Activated T-cell treated with anti-CD3 and anti-CD28 coated beads, Interleukin-2, amount 50 U/mL, for 24 hours (primary cell): ENCODE data around the gene SESN2.

Experiments
- DNase-seq: peaks from one replicate; pipeline ENCODE4 v3.0.0-alpha.2; 2020
- H3K27ac Mint-ChIP-seq: 2 replicates; pipeline ENCODE4 v1.8.0; 2020; ENCODE audit warnings: mild to moderate bottlenecking, mixed read lengths
- H3K27me3 Mint-ChIP-seq: 2 replicates; pipeline ENCODE4 v1.8.0; 2020; ENCODE audit warnings: mixed read lengths
- H3K36me3 Mint-ChIP-seq: 2 replicates; pipeline ENCODE4 v1.8.0; 2020; ENCODE audit warnings: low read depth, mixed read lengths
- H3K4me1 Mint-ChIP-seq: 2 replicates; pipeline ENCODE4 v1.8.0; 2020; ENCODE audit warnings: low read depth, mixed read lengths
- H3K4me3 Mint-ChIP-seq: 2 replicates; pipeline ENCODE4 v1.8.0; 2020; ENCODE audit warnings: mild to moderate bottlenecking, moderate library complexity, mixed read lengths
- H3K9me3 Mint-ChIP-seq: 2 replicates; pipeline ENCODE4 v1.8.0; 2020; ENCODE audit warnings: mixed read lengths

The SESN2 gene

DNA sequence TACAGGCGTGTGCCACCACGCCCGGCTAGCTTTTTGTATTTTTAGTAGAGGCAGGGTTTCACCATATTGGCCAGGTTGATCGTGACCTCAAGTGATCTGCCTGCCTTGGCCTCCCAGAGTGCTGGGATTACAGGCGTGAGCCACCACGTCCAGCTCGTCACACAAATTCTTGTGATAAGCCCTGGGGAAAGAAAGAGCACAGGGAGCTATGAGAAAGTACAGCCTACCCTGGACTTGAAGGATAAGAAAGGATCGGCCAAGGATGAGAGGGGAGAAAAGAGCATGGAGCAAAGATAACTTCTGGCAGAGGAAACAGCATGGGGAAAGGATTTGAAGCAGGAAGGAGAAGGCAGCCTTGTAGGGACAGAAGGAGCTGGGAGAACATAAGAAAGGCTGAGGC, 29.2 kb downstream of the SESN2 start:
- Mint-ChIP-seq H3K36me3 (no peaks in the 10 kb centered on the region), H3K27ac (no peak overlapping the region), H3K4me1 (no peaks in the 10 kb centered on the region)

DNA sequence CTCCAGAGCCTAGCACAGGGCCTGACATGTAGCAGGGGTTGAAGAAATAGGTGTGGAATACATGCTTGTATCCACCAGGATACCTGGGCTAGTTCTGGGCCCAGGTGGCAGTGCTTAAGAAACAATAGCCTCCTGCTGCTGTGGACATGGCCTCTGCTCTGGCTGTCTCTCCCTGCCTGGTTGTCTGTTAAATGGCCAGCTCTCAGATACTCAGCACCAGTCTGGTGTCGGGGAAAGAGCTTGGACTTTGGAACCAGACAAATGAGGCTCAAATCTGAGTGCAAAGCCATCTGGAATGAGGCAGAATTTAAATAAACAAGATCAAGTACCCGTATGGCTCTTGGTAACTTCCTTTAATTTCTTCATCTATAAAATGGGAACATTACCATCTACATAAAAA, 31.5 kb downstream of the SESN2 start:
- no peak overlapping the region for H3K4me3 Mint-ChIP-seq
- H3K9me3 Mint-ChIP-seq, result no peaks in the 10 kb centered on the region
- H3K27ac Mint-ChIP-seq, result no peak overlapping the region
- DNase-seq, result no peak
- no peaks in the 10 kb centered on the region for H3K36me3 Mint-ChIP-seq
- H3K4me1 Mint-ChIP-seq, result no peaks in the 10 kb centered on the region
- no peaks in the 10 kb centered on the region for H3K27me3 Mint-ChIP-seq

More for the DNA sequence above, 29.2 kb downstream of the SESN2 start:
- no peak for DNase-seq
- H3K4me3 Mint-ChIP-seq, result no peak overlapping the region
- H3K27me3 Mint-ChIP-seq, result no peaks in the 10 kb centered on the region
- H3K9me3 Mint-ChIP-seq, result no peaks in the 10 kb centered on the region

GRCh38 chr1:28291711-28292110, 32.4 kb downstream of the SESN2 start:
- Mint-ChIP-seq H3K27me3 (no peaks in the 10 kb centered on the region), H3K36me3 (no peaks in the 10 kb centered on the region), H3K4me1 (no peaks in the 10 kb centered on the region), H3K9me3 (no peaks in the 10 kb centered on the region), H3K27ac (no peak overlapping the region), H3K4me3 (no peak overlapping the region)
- no peak for DNase-seq

DNA sequence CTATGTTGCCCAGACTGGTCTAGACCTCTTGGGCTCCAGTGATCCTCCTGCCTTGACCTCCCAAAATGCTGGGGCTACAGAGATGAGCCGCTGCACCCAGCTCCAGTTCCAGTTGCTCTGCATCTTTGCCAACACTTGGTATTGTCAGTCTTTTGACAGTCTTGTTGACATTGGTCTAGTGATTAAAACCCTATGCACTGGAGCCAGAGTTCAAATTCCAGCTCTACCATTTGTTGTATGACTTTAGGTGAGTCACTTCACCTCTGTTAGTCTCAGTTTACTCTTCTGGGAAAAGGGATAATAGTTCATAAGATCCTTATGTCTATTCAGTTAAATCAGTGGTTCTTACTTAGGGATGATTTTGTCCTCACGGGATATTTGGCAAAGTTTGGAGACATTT, 36.6 kb downstream of the SESN2 start:
- DNase-seq, result no peak
- Mint-ChIP-seq H3K4me3 (no peak overlapping the region), H3K36me3 (no peaks in the 10 kb centered on the region), H3K4me1 (peaks cover 7% of the 10 kb centered on the region), H3K27ac (no peak overlapping the region), H3K27me3 (no peaks in the 10 kb centered on the region), H3K9me3 (no peaks in the 10 kb centered on the region)

DNA sequence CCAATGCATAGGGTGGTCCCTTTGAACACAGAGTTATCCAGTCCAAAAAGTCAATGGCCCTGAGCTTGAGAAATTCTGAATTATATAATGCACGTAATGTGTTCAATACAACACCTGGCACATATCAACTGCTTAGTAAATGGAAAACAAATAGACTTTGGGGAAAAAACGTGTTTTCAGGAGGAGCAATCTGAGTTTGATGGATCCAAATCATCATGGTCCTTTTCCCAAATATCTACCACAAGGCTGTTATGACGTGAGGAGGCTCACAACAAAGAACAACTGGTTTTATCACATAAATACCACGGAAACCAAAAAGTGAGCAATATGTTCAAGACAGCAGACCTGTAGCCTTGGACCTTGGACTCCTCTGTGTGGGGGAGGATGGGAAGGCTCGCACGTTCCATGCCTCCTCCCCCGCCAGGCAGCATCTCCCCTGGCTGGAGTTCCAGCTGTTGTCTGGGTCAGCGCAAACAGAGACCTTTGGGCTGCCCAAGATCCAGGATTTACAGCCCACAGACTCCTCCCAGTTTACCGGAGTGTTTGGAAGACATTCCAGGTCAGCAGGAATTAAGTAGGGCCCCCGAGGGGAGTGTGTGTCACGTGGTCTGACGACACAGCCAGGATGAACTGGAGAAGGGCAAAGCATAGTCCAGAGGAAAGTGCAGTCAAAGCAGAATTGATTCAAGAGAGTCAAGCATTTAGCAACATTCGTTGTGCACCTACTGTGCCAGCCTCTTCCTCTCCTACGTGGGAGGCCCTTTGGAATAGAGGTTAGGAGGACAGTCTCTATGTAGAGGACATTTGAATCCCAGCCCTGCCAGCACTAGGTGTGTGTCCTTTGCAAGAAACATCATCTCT, 37.3 kb downstream of the SESN2 start:
- no peak for DNase-seq
- Mint-ChIP-seq H3K36me3 (no peaks in the 10 kb centered on the region), H3K27ac (no peak overlapping the region), H3K4me3 (no peak overlapping the region), H3K27me3 (no peaks in the 10 kb centered on the region), H3K4me1 (peaks cover 7% of the 10 kb centered on the region), H3K9me3 (no peaks in the 10 kb centered on the region)

DNA sequence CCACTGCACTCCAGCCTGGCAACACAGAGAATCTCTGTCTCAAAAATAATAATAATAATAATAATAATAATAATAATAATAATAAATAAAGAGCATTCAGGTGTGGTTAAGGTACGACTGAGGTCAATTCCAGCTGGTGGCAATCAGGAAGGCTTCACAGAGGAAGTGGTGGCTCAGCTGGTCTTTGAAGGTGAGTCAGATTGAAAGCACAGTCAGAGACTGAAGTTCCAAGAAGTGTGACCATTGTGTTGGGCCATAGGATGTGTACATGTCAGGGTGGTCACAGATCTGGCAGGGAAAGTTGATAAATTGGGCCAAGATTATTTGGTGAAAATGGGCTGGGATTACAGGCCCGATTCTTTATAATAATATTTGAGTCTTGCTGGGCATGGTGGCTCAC, 38.5 kb downstream of the SESN2 start:
- Mint-ChIP-seq H3K4me3 (no peak overlapping the region), H3K27me3 (no peaks in the 10 kb centered on the region), H3K27ac (no peak overlapping the region), H3K9me3 (no peaks in the 10 kb centered on the region), H3K36me3 (no peaks in the 10 kb centered on the region), H3K4me1 (peaks cover 7% of the 10 kb centered on the region)
- no peak for DNase-seq

GRCh38 chr1:28298438-28298837, 39.1 kb downstream of the SESN2 start:
- no peaks in the 10 kb centered on the region for H3K27me3 Mint-ChIP-seq
- no peak overlapping the region for H3K4me3 Mint-ChIP-seq
- no peaks in the 10 kb centered on the region for H3K9me3 Mint-ChIP-seq
- no peak for DNase-seq
- no peak overlapping the region for H3K27ac Mint-ChIP-seq
- peaks cover 7% of the 10 kb centered on the region for H3K4me1 Mint-ChIP-seq
- no peaks in the 10 kb centered on the region for H3K36me3 Mint-ChIP-seq

- no peak for DNase-seq
- no peak overlapping the region for H3K4me3 Mint-ChIP-seq
- no peaks in the 10 kb centered on the region for H3K27me3 Mint-ChIP-seq
- no peaks in the 10 kb centered on the region for H3K36me3 Mint-ChIP-seq
- H3K4me1 Mint-ChIP-seq, result peaks cover 7% of the 10 kb centered on the region
- H3K27ac Mint-ChIP-seq, result no peak overlapping the region
- H3K9me3 Mint-ChIP-seq, result no peaks in the 10 kb centered on the region
Observed at GRCh38 chr1:28301368-28302174, 42.3 kb downstream of the SESN2 start.

DNA sequence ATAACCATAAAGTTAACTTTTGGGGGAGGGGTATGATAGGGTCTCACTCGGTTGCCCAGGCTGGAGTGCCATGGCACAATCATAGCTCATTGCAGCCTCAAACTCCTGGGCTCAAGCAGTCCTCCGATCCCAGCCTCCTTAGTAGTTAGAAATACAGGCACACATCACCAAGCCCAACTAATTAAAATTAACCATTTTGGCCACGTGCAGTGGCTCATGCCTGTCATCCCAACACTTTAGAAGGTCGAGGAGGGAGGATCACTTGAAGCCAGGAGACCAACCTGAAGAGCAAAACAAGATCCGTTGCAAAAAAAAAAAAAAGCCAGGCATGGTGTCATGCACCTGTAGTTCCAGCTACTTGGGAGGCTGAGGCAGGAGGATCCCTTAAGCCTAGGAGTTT, 42.9 kb downstream of the SESN2 start:
- no peaks in the 10 kb centered on the region for H3K36me3 Mint-ChIP-seq
- H3K9me3 Mint-ChIP-seq, result no peaks in the 10 kb centered on the region
- no peak overlapping the region for H3K27ac Mint-ChIP-seq
- H3K4me3 Mint-ChIP-seq, result no peak overlapping the region
- H3K27me3 Mint-ChIP-seq, result no peaks in the 10 kb centered on the region
- DNase-seq, result no peak
- peaks cover 5% of the 10 kb centered on the region for H3K4me1 Mint-ChIP-seq

DNA sequence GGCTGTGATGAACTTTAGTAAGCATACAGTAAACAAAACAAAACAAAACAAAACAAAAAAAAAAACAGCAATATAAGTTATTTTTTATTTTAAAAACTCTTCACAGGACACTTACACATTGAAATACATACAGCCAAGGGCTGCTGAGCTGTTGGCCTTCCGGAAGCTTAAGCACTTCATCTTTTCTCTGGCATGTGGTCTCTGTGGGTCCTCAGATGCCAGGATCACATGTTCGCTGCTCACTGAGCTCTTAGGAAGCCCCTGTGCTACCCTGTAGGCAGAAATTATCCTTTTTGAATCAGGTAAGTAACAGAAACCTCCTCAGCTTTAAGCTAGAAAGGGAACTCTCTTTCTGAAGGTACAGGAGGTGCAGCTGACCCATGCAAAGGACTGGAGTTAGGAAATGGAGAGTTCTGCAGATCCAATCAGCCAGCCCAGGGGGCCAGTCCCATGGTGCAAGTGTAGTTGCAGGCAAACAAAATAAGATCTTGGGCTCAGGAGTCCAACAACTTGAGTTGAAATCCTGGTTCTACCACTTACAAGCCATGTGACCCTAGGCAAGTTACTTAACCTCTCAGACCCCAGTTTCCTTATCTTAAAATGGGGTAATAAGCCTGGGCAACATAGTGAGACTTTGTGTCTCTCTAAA, 47.1 kb downstream of the SESN2 start:
- H3K36me3 Mint-ChIP-seq, result no peaks in the 10 kb centered on the region
- no peak for DNase-seq
- no peak overlapping the region for H3K27ac Mint-ChIP-seq
- no peaks in the 10 kb centered on the region for H3K27me3 Mint-ChIP-seq
- H3K4me1 Mint-ChIP-seq, result no peaks in the 10 kb centered on the region
- no peaks in the 10 kb centered on the region for H3K9me3 Mint-ChIP-seq
- H3K4me3 Mint-ChIP-seq, result no peak overlapping the region

DNA sequence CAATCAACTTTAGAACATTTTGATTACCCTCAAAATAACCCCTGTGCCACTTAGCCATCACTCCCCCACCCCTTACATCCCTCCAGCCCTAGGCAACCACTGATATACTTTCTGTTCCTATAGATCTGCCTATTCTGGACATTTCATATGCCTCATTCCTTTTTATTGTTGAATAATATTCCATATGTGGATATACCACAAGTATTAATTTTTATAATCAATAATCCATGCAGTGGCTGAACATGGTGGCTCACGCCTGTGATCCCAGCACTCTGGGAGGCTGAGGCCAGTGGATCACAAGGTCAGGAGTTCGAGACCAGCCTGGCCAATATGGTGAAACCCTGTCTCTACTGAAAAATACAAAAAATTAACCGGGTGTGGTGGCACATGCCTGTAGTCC, 49.4 kb downstream of the SESN2 start:
- Mint-ChIP-seq H3K4me3 (no peak overlapping the region), H3K27me3 (no peaks in the 10 kb centered on the region), H3K9me3 (no peaks in the 10 kb centered on the region), H3K4me1 (no peaks in the 10 kb centered on the region), H3K36me3 (no peaks in the 10 kb centered on the region), H3K27ac (no peak overlapping the region)
- no peak for DNase-seq

- no peak for DNase-seq
- H3K4me1 Mint-ChIP-seq, result no peaks in the 10 kb centered on the region
- H3K4me3 Mint-ChIP-seq, result no peak overlapping the region
- no peaks in the 10 kb centered on the region for H3K9me3 Mint-ChIP-seq
- H3K27ac Mint-ChIP-seq, result no peak overlapping the region
- no peaks in the 10 kb centered on the region for H3K27me3 Mint-ChIP-seq
- no peaks in the 10 kb centered on the region for H3K36me3 Mint-ChIP-seq
Observed at GRCh38 chr1:28309702-28310101, 50.4 kb downstream of the SESN2 start.

DNA sequence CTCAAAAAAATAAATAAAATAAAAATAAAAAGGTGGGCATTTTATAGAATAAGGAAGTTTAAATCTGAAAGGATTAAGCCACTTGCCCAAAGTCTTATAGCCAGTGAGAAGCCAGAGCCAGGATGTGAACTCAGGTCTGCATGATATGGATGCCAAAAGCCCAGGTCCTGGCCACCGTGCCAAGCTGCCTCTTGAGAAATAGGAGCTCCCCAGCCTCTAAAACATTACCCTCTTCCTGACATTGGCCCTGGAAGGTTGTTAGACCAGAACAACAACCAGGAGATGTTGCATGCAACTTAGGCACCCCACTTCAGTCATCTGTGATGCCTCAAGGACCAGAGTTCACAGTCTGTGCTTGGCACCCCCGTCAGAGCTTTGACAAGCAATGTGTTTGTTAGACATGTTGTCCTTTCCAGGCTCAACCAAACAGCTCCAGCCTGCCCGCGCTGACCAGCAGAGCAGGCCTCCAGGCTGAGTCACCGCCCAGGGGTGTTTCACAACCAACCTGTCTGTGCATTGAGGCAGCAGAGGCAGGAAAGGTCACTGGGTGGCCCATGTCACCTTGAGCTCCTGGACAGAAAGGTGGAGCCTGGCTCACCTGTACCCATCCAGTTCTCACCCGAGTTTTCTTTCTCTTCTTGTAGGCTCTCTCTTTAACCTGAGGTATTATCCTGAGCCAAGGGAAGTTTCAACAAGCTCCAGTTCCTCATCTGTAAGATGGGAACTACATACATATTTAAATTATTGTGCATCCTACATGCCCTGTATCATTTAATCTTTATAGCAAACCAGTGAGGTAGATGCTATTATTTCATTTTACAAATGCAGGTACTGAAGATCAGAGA, 54.6 kb downstream of the SESN2 start:
- Mint-ChIP-seq H3K9me3 (no peaks in the 10 kb centered on the region), H3K27me3 (no peaks in the 10 kb centered on the region), H3K27ac (no peak overlapping the region), H3K4me3 (no peak overlapping the region), H3K36me3 (no peaks in the 10 kb centered on the region), H3K4me1 (no peaks in the 10 kb centered on the region)
- DNase-seq, result no peak

- Mint-ChIP-seq H3K27ac (no peak overlapping the region), H3K36me3 (no peaks in the 10 kb centered on the region), H3K27me3 (no peaks in the 10 kb centered on the region), H3K4me3 (no peak overlapping the region), H3K4me1 (no peaks in the 10 kb centered on the region), H3K9me3 (no peaks in the 10 kb centered on the region)
- DNase-seq, result no peak
Observed at GRCh38 chr1:28314547-28314941, 55.2 kb downstream of the SESN2 start.
